Right cardiac atrium (tissue), 5 donors: Measurements from ENCODE around the gene SRF. TPM values are rescaled to one million over a fixed set of nuclear protein-coding genes. Genes with fewer than 3 reads are reported as not detected.

ENCODE experiments used
- ATAC-seq, 2 donors: fragments of 200-7000 bp; cut with Tn5 transposase; one replicate each; pipeline versions ENCODE4 v1.8.0 to v1.9.1; 2020; ENCODE audit warnings: moderate library complexity in 2 of 2, mild to moderate bottlenecking in 1 of 2
- DNase-seq, 3 donors: peaks; one replicate each; pipeline ENCODE4 v3.0.0-alpha.2; 2020
- H3K27ac ChIP-seq: one replicate; pipeline ENCODE4 v1.5.1; 2013; ENCODE audit warnings: mild to moderate bottlenecking, low read length, control low read depth, moderate library complexity
- H3K27me3 ChIP-seq: one replicate; pipeline ENCODE4 v1.6.1; 2013; ENCODE audit not compliant: control insufficient read depth, insufficient read depth
- H3K4me1 ChIP-seq: one replicate; pipeline ENCODE4 v1.6.1; 2013; ENCODE audit warnings: low read length; ENCODE audit not compliant: control insufficient read depth, insufficient read depth
- H3K4me3 ChIP-seq: one replicate; pipeline ENCODE4 v1.5.1; 2013; ENCODE audit warnings: low read length, control low read depth
- H3K9me3 ChIP-seq: one replicate; pipeline ENCODE4 v1.6.1; 2013; ENCODE audit warnings: low read length; ENCODE audit not compliant: control insufficient read depth
- WGBS: extraction: QIAGEN DNeasy Blood & Tissue Kit; methylation state at CpG from one replicate; pipeline ENCODE4 v1.1.7; 2013; 5-methylcytosine and 5-hydroxymethylcytosine counted together
- intact Hi-C, 4 donors: fragments of 100-400 bp; cut with DNase I; formaldehyde crosslinking; loops; one replicate each; pipeline versions ENCODE4 v1.11.0 to v1.14.0; 2022 to 2023
- polyA plus RNA-seq: library from polyadenylated mRNA; stranded (reverse); fragments of 200-250 nt; gene quantifications from one replicate; pipeline ENCODE4 v1.2.3, GENCODE V29; 2013
- total RNA-seq, 4 donors: library from RNA; stranded (reverse); fragmentation: NEBNext Ultra II Directional; extraction: Animal tissue kit (Norgen Biotek cat#: 25700); gene quantifications; one replicate each; pipeline ENCODE4 v1.2.1, GENCODE V29; 2021
- donor health status: healthy with polysubstance abuse.
- donor health status: DM: no; HTN: yes; CAD: no.
- donor health status: DM: no; HTN: no; CAD: no.
- donor health status: DM: no; HTN: yes; CAD: no; lungs with severe emphysema.
- donor health status: DM: yes; HTN: yes; CAD: no.

Gene SRF
- total and polyA plus RNA-seq, 5 donors: 55.3 to 114 (median 66.4) TPM

DNA sequence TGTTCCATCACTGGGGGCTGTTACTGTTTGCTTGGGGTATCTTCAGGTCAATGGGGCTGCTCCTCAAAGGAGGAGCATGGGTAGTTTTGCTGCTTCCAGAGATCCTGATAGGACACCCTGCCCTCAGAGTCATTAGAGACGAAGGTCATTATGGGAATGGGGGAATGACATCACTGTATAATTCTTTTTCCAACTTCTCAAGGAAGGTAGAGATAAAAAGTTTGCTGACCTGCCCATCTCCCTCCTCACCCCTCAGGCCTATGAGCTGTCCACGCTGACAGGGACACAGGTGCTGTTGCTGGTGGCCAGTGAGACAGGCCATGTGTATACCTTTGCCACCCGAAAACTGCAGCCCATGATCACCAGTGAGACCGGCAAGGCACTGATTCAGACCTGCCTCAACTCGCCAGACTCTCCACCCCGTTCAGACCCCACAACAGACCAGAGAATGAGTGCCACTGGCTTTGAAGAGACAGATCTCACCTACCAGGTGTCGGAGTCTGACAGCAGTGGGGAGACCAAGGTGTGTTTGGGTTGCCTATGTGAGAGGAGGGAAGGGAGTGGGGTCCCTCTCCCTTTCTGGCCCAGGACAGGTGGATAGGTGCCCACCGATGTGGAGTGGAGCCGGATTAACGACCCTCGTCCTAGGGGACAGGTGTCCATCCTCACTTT lies 2.7 kb downstream of the SRF start:
- no peak for ATAC-seq
- intact Hi-C loops: no loop called here
- H3K4me3 ChIP-seq: peak overlapping the region; percentile 96
- 43% methylated on average over 11 of the region's 11 CpGs for WGBS
- DNase-seq: peak in 2 of 3 donors; percentile 29 to 58
- H3K27me3 ChIP-seq: no peaks in the 10 kb centered on the region
- no peaks in the 10 kb centered on the region for H3K9me3 ChIP-seq
- peaks cover 10% of the 10 kb centered on the region for H3K4me1 ChIP-seq
- H3K27ac ChIP-seq: peak overlapping the region; percentile 83

DNA sequence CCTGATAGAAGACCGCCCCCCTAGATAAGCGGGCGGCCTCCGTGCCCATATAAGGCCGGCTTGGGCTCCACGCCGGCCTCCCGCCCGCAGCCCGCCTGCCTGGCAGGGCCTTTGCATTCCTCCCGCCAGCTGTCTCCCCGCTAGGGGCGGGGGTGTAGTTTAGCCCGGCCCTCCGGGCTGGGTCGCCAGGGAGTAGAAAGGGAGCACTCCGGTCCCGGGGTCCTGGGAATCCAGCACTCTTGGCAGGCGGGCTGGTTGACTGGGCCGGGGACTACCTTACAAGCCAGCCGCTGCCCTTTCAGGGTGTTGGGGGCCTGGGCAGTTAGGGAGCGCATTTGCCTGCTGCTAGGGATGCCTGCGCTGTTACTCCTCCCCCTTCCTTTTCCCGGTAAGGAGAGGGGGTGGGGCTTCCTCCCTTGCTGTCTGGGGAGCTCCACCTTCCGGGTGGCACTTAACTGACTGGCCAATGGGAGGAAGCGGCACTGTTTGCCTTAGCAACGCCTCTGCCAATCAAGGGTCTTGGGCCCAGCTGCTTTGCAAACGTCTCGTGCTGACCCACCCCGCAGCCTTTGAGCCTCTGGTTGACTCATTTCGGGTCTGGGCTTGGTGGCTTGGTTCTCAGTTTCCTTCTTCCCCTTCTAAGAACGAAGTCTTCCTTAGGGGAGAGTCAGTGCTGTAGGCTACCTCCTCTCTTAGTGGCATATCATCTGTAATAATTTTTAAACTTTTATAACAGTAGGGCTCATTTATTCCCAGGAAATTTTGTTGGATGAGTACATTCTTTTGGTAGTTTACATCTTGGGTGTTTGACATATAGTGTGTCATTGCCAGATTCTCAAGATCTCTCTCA lies 3.4 kb downstream of the SRF start:
- Histone ChIP-seq H3K27me3 (no peaks in the 10 kb centered on the region), H3K27ac (peak overlapping the region; percentile 83), H3K4me3 (peak overlapping the region; percentile 26), H3K4me1 (peaks cover 10% of the 10 kb centered on the region), H3K9me3 (no peaks in the 10 kb centered on the region)
- ATAC-seq (peak; percentile 88 to 89), DNase-seq (peak; percentile 97 to 98 (median 98))
- intact Hi-C loops: no loop called here
- WGBS: under 1% methylated on average over 32 of the region's 32 CpGs

DNA sequence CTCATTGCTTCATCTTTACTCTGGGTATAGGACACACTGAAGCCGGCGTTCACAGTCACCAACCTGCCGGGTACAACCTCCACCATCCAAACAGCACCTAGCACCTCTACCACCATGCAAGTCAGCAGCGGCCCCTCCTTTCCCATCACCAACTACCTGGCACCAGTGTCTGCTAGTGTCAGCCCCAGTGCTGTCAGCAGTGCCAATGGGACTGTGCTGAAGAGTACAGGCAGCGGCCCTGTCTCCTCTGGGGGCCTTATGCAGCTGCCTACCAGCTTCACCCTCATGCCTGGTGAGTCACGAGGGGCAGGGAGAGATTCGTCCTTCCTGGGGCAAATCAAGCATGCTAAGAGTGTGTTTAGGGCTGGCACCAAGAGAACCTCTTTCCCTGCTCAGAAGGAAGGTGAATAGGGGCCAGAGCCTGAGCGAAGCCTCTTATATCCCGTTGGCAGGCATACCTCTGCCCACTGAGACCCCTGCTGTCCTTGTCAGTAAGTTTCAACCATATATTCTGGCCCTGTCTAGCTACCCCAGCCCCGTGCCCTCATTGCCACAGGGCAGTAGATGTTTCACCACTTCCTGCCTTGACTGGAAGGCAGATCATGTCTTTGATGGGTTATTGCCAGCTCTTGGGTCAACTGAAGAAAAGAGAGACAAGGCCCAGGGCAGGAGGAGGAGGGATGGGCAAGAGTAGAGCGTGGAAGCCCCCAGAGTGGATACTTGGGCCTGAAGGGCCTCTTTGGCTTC lies 4.8 kb downstream of the SRF start:
- no peaks in the 10 kb centered on the region for H3K27me3 ChIP-seq
- no peaks in the 10 kb centered on the region for H3K9me3 ChIP-seq
- DNase-seq: no peak
- intact Hi-C loops: no loop called here
- no peak overlapping the region for H3K4me3 ChIP-seq
- WGBS: 89% methylated on average over 11 of the region's 11 CpGs
- ATAC-seq: no peak
- no peak overlapping the region for H3K27ac ChIP-seq
- H3K4me1 ChIP-seq: peaks cover 10% of the 10 kb centered on the region

DNA sequence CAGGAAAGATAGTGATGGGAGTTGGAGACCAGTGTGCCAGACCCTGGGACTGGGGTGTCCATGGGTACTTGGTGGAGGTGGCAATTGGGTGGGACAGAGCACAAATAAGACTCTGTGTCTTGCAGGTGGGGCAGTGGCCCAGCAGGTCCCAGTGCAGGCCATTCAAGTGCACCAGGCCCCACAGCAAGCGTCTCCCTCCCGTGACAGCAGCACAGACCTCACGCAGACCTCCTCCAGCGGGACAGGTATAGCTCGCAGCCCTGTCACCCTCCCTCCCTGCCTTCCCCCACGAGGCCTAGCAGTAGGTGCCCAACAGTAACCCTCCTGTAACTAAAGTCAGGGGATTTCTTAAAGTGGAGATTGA lies 5.3 kb downstream of the SRF start:
- H3K4me1 ChIP-seq: peaks cover 10% of the 10 kb centered on the region
- 93% methylated on average over 6 of the region's 6 CpGs for WGBS

DNA sequence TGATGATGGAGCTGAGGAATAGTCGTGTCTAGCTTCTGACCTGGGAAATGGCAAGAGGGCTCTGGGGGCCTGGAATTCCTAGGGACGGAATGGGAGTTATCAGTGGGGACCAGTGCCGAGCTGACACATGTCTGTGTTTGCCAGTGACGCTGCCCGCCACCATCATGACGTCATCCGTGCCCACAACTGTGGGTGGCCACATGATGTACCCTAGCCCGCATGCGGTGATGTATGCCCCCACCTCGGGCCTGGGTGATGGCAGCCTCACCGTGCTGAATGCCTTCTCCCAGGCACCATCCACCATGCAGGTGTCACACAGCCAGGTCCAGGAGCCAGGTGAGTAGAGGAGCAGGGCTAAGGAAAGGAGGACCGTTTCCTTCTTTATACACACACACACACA lies 7.1 kb downstream of the SRF start:
- DNase-seq (no peak), ATAC-seq (no peak)
- Histone ChIP-seq H3K27ac (no peak overlapping the region), H3K4me1 (peaks cover 5% of the 10 kb centered on the region), H3K27me3 (no peaks in the 10 kb centered on the region), H3K9me3 (no peaks in the 10 kb centered on the region), H3K4me3 (no peak overlapping the region)
- intact Hi-C loops: no loop called here
- WGBS: 85% methylated on average over 12 of the region's 12 CpGs

More for the DNA sequence above, 5.3 kb downstream of the SRF start:
- ATAC-seq (no peak), DNase-seq (peak in 1 of 3 donors; percentile 47)
- Histone ChIP-seq H3K9me3 (no peaks in the 10 kb centered on the region), H3K27me3 (no peaks in the 10 kb centered on the region), H3K27ac (no peak overlapping the region), H3K4me3 (no peak overlapping the region)
- intact Hi-C loops: no loop called here

DNA sequence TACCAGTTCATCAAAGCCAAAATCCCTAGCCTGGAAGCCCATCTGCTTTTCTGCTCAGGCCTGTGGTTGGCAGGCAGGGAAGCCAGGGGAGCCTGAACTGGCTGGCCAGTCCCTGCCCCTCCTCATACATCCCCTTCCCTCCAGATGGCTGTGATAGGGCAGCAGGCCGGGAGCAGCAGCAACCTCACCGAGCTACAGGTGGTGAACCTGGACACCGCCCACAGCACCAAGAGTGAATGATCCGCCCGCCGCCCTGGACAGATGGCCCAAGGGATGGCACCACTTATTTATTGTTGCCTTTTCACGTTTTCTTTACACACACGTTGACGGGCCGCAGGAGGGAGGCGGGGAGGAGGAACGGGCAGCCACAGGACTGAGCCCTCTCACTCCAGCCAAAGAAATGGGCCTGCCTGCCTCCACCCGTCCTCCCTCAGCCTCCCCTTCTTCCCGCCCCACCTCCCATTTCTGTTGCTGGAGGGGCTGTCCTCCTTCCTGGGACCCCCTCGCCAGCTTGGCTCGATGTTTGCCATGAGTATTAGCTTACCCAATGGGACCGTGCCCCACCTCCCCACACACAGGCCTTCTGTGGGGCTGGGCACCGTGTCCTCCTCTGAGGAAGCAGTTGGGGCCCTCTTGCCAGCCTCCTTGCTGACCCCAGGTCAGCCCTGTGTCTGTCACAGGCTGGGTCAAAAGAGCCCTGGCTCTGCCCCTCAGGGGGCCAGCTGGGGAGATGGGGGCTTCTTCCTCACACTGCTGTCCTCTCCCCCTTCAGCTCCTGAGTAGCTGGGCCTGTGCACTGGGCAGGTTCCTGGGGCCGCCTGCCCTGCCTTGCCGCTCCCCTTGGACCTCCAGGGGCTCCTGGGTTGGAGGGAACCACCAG lies 8.1 kb downstream of the SRF start:
- no peak overlapping the region for H3K4me3 ChIP-seq
- no peaks in the 10 kb centered on the region for H3K9me3 ChIP-seq
- 88% methylated on average over 20 of the region's 20 CpGs for WGBS
- ATAC-seq (no peak), DNase-seq (no peak)
- H3K27me3 ChIP-seq: no peaks in the 10 kb centered on the region
- H3K27ac ChIP-seq: no peak overlapping the region
- H3K4me1 ChIP-seq: no peaks in the 10 kb centered on the region
- intact Hi-C loops: no loop called here

DNA sequence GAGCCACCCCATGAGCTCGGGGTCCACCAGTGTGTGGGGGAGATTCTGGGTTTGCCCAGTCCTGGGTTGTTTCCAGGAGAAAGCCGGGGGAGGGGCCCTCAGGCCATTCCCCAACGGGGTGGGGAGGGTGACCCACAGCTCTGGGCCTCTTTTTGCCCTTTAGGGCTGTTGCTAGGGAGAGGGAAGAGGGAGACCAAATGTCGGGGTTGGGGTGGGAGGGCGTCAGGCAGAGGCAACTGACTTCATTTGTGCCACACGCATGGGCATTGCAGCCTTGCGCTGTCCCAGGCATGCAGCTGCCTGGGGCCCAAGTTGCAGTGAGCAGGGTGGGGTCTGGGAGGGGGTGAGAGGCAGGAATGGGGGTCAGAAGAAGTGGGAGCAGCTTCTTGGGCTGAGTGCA lies 9.0 kb downstream of the SRF start:
- no peaks in the 10 kb centered on the region for H3K4me1 ChIP-seq
- H3K27ac ChIP-seq: no peak overlapping the region
- intact Hi-C loops: no loop called here
- DNase-seq (no peak), ATAC-seq (no peak)
- 77% methylated on average over 7 of the region's 7 CpGs for WGBS
- no peaks in the 10 kb centered on the region for H3K9me3 ChIP-seq
- no peak overlapping the region for H3K4me3 ChIP-seq
- no peaks in the 10 kb centered on the region for H3K27me3 ChIP-seq

DNA sequence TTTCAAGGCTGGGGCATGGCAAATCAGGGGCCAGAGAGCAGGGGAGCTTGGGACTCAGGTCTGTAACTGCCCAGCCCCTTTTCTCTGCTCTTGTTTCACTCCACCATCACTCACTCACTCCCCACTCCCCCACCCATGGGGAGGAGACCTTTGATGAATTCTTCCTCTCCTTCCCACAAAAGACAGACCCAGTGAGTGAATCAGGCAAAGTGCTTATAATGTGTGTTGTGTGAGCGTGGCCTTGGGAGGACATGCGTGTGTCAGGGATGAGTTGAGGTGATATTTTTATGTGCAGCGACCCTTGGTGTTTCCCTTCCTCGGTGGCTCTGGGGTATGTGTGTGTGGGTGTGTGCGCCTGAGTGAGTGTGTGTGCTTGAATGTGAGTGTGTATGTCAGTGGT lies 9.9 kb downstream of the SRF start:
- no peak overlapping the region for H3K4me3 ChIP-seq
- intact Hi-C loops: no loop called here
- WGBS: 66% methylated on average over 5 of the region's 5 CpGs
- DNase-seq (no peak), ATAC-seq (no peak)
- no peaks in the 10 kb centered on the region for H3K9me3 ChIP-seq
- H3K27ac ChIP-seq: no peak overlapping the region
- H3K4me1 ChIP-seq: no peaks in the 10 kb centered on the region
- H3K27me3 ChIP-seq: no peaks in the 10 kb centered on the region

DNA sequence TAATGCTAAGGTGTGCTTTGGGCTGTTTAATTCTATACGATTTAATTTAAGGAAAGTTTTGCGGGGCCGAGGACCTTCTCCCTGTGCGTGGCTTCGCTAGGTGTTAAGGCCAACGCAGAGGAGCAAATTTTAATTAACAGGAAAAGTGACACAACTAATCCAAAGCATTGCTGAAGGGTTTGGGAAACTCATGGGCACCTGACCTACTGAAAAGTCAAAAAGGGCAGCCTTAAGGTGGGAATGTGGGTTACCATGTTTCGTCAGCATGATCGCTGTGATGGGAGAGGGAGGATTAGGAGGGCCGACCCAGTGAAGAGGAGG lies 10.5 kb downstream of the SRF start:
- no peaks in the 10 kb centered on the region for H3K9me3 ChIP-seq
- peak overlapping the region; percentile 4 for H3K27ac ChIP-seq
- DNase-seq (no peak), ATAC-seq (no peak)
- no peaks in the 10 kb centered on the region for H3K4me1 ChIP-seq
- no peaks in the 10 kb centered on the region for H3K27me3 ChIP-seq
- 44% methylated on average over 9 of the region's 9 CpGs for WGBS
- H3K4me3 ChIP-seq: peak overlapping the region; percentile 62
- intact Hi-C loops: no loop called here

DNA sequence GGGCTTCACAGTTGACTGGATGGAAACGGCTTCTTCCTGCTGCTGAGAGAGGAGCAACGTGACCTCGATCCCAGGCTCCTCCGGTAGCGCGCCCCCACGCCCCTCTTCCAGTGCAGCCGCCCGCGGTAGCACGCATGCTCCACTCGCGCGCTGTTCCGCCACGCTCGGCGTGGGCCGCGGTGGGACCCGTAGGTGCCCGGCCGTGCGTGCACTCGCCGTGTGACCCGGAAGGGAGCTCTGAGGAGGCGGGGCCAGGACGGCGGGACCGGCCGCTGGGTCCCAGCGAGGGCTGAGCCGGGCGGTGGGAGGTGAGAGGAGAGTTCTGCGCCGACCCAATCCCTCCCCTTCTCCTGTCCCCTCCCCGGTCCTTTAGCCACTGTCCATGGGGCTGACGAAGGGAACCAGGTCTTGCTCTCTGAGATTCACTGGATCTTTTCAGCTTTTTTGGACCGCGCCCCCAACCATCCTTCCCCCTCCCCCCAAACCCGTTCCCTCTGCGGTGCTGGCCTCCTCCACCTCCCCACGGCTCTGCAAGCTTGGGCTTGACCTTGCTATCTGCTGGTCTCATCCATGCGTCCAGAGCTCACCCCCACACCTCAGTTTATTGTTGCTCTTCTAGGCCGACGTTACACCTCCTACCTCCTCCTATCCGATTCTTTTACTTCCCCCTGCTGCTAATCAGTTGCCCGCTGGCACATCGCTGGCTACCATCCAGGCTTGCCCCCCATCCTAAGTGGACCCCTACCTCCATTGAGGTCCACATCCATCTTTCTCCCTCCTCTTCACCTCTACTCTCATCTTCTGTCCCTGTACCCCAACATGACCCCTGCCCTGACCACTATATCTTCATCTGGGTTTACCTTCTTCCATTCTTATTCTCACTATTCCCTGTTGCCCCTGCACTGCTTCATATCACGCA lies 11.1 kb downstream of the SRF start, which contains the start of gene CUL9:
Gene CUL9, plus strand, starts transcription at position 255 of the 919 bp plus-strand sequence. CDS start 2,115 bp downstream, outside the sequence.
- H3K4me1 ChIP-seq: no peaks in the 10 kb centered on the region
- peak within 1 kb of the TSS; percentile 62 for H3K4me3 ChIP-seq
- H3K27ac ChIP-seq: peak within 1 kb of the TSS; percentile 4
- H3K9me3 ChIP-seq: no peaks in the 10 kb centered on the region
- WGBS: under 1% methylated on average over 51 of the region's 51 CpGs
- peak; percentile 96 to 98 for ATAC-seq
- intact Hi-C loops: no loop called here
- peak; percentile 90 to 96 (median 95) for DNase-seq
- no peaks in the 10 kb centered on the region for H3K27me3 ChIP-seq
